HG02981 (cell line): ENCODE measurements around the gene ARHGAP26.
"Not testable (repeated sequence)": the region's sequence is repeated elsewhere in the genome, so short reads cannot be mapped to it uniquely, and the experiment has no call there.

ENCODE experiments used
- ATAC-seq: cut with Tn5 transposase; IDR thresholded peaks from one replicate; pipeline ENCODE4 v1.9.1; 2021; ENCODE audit warnings: mild to moderate bottlenecking, moderate library complexity; ENCODE audit not compliant: unreplicated experiment

ARHGAP26 gene

DNA sequence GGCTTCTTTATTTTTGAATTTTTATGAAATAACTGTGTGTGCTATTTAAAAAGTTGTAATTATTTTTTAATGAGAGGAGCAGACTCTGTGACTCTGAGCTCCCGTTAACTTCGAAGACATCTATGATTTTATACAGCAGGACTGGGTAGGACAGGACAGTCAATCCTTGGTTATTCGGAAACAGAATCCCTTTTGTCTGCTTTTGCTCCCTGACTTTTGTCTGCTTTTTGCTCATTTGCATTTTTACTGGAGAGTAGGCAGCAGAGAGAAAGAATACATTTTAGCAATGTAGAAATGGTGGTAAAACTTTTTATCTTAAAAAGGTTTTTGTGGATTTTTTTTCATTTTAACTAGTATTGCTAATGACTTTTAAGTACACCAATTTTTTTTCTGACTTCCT lies 303.6 kb downstream of the ARHGAP26 start:
- no peak for ATAC-seq

DNA sequence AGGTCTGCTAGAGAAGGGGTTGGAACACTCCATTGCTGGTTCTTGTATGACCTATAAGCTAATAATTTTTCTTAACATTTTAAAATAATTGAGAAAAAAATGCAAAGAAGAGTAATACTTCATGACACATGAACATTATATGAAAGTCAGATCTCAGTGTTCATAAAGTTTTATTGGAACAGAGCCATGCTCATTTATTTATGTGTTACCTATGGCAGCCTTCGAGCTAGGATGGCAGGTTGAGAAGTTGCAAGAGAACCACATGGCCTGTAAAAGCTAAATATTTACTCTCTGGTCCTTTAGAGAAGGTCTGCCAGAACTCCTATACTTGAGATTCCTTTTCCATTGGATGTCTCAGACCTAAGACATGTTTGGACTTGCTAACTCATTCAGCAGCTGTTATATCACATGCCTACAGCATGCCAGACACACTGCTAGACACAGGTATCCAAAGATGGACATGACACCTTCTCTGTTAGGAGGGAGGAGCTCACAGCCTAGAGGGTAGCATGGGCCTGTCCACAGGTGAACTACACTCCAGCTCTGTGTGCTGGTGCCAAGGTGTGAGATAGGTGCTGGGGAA lies 304.3 kb downstream of the ARHGAP26 start:
- no peak for ATAC-seq

DNA sequence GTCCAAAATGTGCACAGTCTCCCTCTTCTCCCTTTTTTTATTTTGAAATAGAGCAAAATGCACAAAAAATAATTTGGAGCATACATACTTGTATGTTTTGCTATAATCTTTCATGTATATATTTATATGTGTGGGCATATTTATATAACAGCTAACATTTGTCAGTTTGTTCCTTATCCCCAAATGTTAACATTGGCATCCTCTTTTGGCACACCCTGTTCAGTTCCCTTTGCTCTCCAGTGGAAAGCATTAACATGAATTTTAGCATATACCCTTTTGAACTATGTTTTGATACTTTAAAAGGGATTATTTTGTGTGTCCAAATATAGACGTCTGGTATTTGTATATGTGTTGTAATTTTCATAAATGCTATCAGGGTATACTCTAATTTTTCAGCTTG lies 306.2 kb downstream of the ARHGAP26 start:
- ATAC-seq, result no peak

DNA sequence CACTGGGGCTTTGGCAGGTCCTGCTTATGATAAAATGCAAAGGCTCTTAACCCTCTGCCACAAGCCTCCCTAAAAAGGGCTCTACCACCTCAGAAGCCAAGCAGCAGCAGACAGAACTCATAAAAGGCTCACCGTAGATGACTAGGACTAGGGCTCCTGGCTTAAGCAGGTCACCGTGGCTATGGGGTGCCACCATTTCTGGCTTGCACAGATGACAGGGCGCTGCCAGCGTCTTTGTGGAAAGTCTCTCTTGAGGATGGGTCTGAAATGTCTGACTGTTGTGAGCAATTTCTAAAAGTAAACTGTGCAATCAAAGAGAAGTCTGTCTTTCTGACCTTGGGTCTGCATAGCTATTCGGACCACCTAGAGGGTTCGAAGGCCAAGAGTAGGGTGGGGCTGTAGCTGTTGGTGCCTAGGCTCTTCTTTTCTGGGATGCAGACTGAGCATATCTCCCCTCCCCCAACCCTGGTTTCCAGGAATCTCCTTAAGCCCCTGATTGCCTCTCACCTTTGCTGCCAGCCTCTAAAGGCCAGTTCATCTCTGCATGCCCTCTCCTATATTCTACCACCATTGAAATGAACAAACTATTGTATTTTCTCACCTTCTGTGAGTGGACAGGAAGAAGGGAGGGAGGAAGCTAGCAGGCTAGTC lies 307.4 kb downstream of the ARHGAP26 start:
- ATAC-seq, result no peak

DNA sequence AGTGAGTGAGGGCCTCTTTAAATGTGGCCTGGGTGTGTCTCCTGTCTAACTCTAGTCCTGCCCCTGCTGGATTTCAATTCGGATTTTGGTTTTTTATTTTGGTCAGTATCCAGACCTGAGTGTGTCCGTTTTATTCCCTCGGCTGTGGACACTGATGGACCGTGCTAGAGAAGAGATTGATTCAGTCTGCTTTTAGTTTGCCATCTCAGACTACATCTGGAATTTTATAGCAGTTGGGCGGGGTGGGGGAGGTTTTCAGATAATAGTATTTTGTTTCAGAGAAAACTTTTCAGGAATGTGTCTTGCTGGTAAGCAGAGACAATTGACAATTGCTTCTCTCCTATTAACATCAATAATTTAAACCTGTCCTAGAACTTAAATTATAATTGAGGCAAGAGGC lies 308.1 kb downstream of the ARHGAP26 start:
- no peak for ATAC-seq

DNA sequence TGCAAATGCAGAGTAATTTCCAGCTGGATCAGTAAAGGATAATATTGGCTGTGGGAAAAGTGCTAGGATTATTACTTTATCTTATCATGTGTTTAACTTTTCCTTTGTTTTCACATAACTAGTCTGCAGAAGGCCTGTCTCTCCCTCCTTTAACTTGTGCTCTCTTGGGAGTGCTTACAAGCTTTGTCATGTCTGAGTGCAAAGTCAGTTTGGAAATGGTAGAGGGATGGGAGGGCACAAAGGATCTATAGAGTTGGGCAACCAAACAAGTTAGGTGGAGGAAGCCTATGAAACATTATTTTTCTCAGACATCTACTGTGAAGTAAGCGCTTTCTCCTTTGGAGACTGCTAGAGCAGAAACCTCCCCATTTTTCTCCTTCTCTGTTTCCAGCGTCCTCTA lies 308.8 kb downstream of the ARHGAP26 start:
- ATAC-seq, result no peak

DNA sequence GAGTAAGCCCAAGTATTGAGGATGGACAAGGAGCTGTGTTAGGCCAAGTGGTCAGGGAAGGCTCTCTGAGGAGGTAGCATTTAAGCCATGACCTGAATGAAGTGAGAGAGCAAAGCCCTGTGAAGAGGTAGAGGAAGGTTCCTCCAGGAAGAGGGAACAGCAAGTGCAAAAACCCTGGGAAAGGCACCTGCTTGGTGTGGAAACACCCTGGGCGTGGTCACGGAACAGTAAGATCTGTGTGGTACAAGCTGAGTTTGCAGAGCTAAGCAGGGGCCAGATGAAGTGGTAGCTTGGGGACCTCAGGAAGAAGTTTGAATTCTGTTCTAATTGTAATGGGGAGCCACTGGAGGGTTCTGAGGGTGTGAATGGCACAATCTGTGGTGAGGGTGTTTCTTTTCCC lies 310.2 kb downstream of the ARHGAP26 start:
- ATAC-seq, result no peak

DNA sequence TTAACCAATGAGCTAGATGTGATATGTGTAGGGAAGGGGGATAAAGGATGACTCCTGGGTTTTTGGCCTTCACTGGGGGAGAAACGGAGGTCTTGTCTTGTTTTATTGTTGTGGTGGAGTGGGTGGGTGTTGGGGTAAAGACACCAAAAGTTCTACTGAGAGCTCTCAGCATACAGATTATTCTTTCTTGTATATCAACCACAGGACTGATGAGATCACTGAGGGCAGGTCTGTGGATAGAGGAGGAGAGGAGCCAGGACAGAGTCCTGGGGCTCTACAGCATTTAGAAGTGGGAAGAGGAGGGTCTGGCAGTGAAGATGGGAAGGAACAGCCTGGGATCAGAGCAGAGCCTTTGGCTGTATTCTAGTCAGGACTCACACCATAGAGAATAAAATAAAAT lies 310.8 kb downstream of the ARHGAP26 start:
- ATAC-seq, result no peak

DNA sequence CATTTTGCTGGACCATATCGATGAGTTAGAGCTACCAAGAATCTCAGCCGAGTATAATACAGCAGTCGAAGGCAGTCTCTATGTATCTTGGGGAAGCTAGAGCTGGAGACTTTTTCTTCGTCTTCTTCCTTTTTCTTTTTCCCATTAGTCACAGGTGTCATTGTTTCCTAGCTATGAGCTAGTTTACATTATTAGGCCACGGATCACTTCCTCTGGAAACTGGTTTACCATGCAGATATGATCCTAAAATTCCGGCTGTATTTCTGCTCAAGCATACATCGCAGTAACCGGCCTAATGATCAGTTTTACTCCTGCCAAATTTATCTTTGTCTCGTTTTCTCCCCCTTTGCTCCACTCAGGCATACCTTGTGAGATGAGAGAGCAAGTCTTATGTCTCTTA lies 312.8 kb downstream of the ARHGAP26 start:
- ATAC-seq, result no peak

DNA sequence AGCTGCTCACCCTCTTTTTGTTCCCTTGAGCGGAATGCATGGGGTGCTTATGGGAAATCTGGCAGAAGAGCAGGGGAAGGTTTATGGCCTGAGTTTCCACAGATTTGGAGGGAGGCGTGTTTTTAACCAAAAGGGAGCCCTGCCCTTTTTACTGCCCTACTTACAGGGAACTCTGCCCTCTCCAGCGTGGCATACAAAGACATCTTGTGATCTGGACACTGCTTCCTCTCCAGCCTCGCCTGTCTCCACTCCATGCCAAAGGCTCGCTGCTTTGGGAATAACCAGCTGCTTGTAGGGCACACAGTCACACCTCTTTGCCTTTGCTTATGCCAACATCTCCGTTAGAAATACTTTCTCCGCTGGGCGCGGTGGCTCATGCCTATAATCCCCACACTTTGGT lies 314.2 kb downstream of the ARHGAP26 start:
- ATAC-seq, result no peak

DNA sequence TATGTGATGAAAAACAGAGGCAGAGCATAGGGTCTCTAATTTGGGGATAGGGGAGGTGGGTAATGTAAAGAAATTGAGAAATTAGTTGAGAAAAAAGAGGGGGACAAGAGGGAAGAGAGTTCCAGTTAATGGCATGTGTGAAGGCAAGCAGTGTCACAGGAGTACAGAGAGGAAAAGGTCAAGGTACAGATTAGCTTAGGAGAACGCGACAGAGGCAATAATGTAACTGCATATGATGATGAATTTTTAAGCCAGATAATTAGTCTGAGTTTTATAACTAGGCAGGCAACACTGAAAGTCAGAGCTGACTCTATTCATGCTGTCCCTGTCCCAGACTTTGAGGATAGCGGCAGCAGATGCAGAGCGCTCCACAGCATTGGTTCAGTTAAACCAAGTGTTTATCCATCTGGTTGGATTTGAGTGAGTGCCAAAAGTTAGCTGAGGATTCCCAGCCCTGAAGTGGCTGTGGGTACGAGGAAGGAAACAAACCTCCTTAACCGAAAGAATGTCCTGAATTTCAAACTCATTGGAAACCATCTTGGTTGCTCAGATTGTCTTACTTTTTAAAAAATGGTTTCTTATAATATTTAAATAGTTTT lies 315.2 kb downstream of the ARHGAP26 start:
- ATAC-seq, result no peak

DNA sequence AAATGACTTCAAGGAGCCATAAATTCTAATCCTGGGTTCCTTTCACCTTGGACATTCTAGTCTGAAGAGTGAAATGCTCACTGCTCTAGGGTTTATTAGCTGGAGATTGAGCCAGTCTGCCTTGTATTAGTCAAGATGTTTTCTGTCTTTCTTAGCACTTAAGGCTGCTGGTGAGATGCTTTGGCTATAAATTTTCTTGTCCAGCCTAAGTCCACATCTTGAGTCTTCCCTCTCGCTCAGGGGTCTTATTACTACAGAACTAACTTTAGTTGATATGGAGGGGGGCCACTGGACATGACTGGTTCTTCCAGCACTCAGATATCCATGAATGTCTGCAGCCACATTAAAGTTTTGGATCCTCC lies 316.4 kb downstream of the ARHGAP26 start:
- no peak for ATAC-seq

DNA sequence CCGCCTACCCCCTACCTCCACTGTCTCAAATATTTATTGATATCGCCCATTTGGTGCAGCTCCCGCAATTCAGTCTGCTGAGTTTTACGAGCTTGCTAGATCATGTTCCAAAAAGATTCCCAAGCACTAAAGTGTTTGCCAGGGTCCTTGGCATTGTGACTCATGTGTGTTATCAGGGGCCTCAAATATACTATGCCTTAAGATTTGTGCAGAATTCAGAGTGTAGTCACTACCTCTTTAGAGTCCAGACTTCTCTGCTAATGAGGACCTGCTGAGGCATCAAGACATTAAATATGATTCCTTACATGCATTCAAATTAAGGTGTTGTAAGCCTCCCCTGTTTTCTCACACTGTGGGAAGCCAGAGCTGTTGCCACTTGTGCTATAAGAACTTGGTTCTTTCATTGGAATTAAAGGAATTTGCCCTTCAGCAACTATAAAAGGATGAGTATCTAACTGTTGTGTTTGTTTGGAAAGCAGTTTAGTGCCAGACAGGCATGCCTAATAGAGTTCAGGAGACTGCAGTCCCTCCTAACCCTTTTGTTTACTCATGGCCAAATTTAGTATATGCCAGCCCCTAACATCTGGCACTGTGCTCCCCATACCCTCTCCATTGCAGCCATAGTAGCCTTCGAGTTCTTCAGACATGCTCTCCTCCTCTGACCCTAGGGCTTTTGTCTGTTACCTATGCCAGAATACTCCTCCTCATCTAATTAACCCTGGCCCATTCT lies 316.9 kb downstream of the ARHGAP26 start:
- ATAC-seq, result no peak

DNA sequence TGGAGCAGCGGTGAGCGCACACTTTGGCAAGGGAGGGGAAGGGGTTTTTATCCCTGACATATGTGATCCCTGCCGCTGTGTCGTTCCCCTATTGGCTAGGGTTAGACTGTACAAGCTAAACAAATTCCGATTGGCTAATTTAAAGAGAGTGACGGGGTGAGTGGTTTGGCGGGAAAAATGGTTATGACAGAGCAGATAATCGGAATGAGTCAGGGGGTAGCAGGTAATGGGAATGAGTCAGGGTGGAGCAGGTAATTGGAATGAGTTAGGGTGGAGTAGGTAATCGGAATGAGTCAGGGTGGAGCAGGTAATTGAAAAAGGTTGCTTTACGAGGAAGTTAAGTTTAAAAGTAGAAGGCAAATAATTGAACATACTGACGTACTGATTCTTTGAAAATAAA lies 318.5 kb downstream of the ARHGAP26 start:
- ATAC-seq, result not testable (repeated sequence)

DNA sequence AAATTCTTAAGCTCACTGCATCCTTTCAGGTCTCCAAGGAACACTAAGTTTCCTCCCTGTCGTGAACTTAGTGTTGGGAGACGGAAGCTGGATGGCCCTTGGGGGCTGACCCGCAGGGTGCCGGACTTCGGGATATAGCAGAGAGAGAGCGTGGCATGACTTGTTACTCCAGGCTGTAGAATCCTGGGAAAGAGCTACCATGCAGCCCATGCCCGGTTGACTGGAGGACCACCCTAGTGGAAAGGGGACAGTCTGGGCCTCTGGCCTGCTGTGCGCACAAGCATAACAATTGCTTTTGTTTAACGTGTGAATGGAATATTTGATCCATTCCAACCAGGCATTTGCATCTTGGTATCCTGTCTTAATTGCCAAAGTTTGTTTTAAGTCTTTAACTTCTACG lies 319.9 kb downstream of the ARHGAP26 start:
- ATAC-seq, result not testable (repeated sequence)

DNA sequence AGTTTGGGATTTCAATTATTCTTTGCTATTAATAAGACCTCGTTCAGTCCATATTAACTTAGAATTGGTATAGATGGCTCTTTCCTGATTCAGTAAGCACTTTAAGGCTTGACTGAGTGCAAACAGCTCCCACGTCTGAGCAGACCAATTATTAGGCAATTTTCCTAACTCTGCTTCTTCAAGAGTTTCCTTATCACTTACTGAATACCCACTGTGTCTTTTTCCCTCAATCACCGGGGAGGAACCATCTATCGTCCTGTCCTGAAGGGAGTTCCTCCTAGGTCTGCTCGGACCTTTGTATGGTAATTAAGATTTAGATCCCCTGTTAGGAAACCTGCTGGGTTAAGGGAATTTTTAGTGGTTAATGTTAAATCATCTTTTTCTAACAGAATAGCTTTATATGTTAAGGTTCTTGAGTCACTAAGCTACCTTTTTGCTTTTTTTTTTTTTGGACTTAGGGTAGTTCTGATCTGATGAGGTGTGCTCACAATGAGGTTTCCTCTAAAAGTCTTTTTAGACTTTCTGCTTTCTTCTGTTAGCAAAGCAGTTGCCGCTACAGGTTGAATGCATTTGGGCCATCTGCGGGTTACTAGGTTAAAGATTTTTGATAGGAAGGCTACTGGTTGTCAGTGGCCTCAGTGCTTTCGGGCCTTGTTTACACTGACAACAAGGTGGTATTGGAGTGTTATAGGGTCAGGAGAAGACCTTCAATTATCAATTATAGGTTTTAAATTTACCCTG lies 322.7 kb downstream of the ARHGAP26 start:
- ATAC-seq, result not testable (repeated sequence)

DNA sequence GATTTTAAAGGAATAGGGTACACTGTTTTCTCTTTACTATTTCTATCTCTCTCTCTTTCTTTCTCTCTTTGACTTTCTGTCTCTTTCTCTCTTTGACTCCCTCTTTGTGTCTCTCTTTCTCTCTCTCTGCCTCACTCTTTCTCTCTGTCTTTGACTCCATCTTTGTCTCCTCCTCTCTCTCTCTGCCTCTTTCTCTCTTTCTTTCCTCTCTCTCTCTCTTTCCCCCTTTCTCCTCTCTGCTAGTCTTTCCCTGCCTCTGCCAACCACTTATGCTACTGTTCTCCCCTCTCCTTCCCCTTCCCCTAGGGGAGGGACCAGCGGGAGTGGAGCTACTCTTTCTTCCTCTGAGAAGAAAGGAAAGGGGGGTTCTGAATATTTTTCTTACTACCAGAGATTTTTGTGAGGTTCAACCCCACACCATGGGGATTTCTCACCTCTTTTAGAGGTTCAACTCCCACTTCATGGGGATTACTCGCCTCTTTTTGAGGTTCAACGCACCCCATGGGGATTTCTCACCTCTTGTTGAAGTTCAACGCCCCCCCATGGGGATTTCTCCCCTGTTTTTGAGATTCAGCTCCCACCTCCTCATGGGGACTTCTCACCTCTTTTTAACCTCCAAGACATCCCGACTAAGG lies 323.4 kb downstream of the ARHGAP26 start:
- ATAC-seq, result no peak

DNA sequence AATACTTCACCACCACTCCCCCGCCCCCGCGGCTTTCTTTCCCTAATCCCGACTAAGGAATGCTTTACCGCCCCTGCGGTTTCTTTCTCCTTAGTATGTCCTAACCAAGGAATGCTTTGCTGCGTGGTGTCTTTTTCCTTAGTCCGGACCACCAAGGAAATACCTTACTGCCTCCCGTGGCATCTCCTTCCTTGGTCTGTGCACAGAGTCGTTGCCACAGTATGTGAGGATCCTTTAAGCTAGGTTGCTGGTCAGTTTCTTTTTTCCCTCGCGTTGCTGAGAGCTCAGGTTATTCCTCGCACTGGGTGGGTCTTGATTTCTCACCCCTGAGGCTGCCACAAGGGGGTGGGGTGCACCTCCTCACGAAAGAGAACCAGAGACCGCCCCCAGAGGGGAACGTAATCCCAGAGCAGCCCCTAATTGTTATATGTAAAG lies 323.9 kb downstream of the ARHGAP26 start:
- no peak for ATAC-seq

DNA sequence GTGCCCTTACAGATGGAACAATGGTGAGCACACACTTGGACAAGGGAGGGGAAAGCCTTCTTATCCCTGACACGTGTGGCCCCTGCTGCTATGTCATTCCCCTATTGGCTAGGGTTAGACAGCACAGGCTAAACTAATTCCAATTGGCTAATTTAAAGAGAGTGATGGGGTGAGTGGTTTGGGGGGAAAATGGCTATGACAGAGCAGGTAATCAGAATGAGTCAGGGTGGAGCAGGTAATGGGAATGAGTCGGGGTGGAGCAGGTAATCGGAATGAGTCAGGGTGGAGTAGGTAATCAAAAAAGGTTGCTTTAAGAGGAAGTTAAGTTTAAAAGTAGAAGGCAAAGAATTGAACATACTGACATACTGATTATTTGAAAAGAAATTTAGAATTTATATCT lies 324.4 kb downstream of the ARHGAP26 start:
- ATAC-seq, result not testable (repeated sequence)

DNA sequence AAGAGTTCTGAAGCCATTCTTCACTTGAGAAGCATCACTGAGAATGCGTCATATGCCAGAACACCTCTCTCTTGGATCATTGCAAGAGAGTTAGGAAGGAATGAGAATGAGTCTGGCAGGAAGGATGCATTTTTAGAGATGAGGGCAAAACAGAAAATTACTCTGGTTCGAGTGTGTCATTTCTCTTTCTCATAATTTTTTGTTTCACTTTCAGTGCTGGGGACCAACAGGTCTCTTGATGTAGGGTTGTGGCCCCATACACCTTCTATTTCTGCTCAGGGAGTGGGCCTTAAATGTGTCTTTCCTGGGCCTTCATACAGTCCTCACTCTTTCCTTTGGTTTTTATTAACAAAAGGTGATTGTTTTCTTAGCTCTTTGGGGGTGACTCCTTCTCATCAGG lies 330.9 kb downstream of the ARHGAP26 start:
- ATAC-seq, result peak; percentile 94
